DLD1 (cell line): ENCODE measurements around the gene TMEM266.

Experiments used
- in situ Hi-C: cut with HindIII; loops from 2 replicates; pipeline ENCODE4 v1.10.0; 2017; ENCODE audit warnings: low sequenced_read_pairs

The TMEM266 gene

GRCh38 chr15:76123031-76123430 lies 63.2 kb downstream of the TMEM266 start:
- in situ Hi-C loops: no loop called here

GRCh38 chr15:76127169-76127568 lies 67.4 kb downstream of the TMEM266 start:
- in situ Hi-C loops: no loop called here

- in situ Hi-C loops: no loop called here
Measured at GRCh38 chr15:76127880-76128279, 68.1 kb downstream of the TMEM266 start.

- in situ Hi-C loops: no loop called here
Measured at GRCh38 chr15:76134537-76134936, 74.8 kb downstream of the TMEM266 start.

GRCh38 chr15:76135516-76135915 lies 75.7 kb downstream of the TMEM266 start:
- in situ Hi-C loops: no loop called here

- in situ Hi-C loops: no loop called here
Measured at GRCh38 chr15:76138436-76138835, 78.7 kb downstream of the TMEM266 start.

- in situ Hi-C loops: no loop called here
Measured at GRCh38 chr15:76139368-76140073, 79.7 kb downstream of the TMEM266 start.

GRCh38 chr15:76140074-76140464 lies 80.3 kb downstream of the TMEM266 start:
- in situ Hi-C loops: no loop called here

GRCh38 chr15:76146812-76147211 lies 87.0 kb downstream of the TMEM266 start:
- in situ Hi-C loops: no loop called here

GRCh38 chr15:76147906-76148570 lies 88.3 kb downstream of the TMEM266 start:
- in situ Hi-C loops: no loop called here

GRCh38 chr15:76149291-76149915 lies 89.6 kb downstream of the TMEM266 start:
- in situ Hi-C loops: no loop called here

- in situ Hi-C loops: no loop called here
Measured at GRCh38 chr15:76150513-76150912, 90.7 kb downstream of the TMEM266 start.

- in situ Hi-C loops: no loop called here
Measured at GRCh38 chr15:76150971-76151598, 91.3 kb downstream of the TMEM266 start.

- in situ Hi-C loops: no loop called here
Measured at GRCh38 chr15:76151599-76151974, 91.8 kb downstream of the TMEM266 start.

- in situ Hi-C loops: no loop called here
Measured at GRCh38 chr15:76152197-76152596, 92.4 kb downstream of the TMEM266 start.

GRCh38 chr15:76153241-76154197 lies 93.7 kb downstream of the TMEM266 start:
- in situ Hi-C loops: no loop called here

- in situ Hi-C loops: no loop called here
Measured at GRCh38 chr15:76155731-76156130, 95.9 kb downstream of the TMEM266 start.

GRCh38 chr15:76158226-76158625 lies 98.4 kb downstream of the TMEM266 start:
- in situ Hi-C loops: no loop called here

GRCh38 chr15:76158815-76159214 lies 99.0 kb downstream of the TMEM266 start:
- in situ Hi-C loops: no loop called here

- in situ Hi-C loops: no loop called here
Measured at GRCh38 chr15:76159282-76159681, 99.5 kb downstream of the TMEM266 start.
